ENCODE results near the gene ZDHHC17. TPM values are rescaled to one million over a fixed set of nuclear protein-coding genes. Genes with fewer than 3 reads are reported as not detected.

Gene ZDHHC17
- total and polyA plus RNA-seq, 2 donors (not counting 1 experiment from before 2014, with no cell fraction given) = 30.5 to 141 TPM

DNA sequence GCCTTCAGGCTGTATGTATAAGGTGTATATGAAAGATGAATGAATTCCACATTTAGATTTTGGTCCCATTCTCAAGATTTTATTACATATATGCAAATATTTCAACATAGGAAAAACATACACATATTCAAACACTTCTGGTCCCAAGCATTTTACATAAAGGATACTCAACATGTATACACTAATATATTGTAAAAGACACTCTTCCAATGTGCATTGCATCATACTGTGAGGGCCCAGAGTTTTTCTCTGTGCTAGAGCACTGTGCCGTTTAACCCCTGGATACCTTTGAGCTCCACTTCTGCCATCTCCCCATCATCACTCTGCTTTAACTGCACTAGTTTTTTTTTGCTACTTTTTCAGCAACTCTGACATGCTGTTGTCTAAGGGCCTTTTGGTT is 48.1 kb downstream of the ZDHHC17 start:
- Histone ChIP-seq H3K4me1 (ENCODE audit: control insufficient read depth, extremely low read depth, insufficient read depth, low read length) (no peaks in the 10 kb centered on the region), H3K36me3 (ENCODE audit: control insufficient read depth, insufficient read depth, low read length) (no peaks in the 10 kb centered on the region), H3K9ac (ENCODE audit: insufficient read depth, low read length) (no peak overlapping the region), H3K4me2 (ENCODE audit: extremely low read depth, insufficient read depth, low read length) (no peak overlapping the region), H3K27me3 (ENCODE audit: control insufficient read depth, insufficient read depth, low read length) (no peaks in the 10 kb centered on the region), H3K4me3 (replicated peaks in 1 of 4; ENCODE audit: control extremely low read depth in 1 of 4, insufficient read depth in 1 of 4, low read depth in 3 of 4, low read length in 4 of 4) (no peak overlapping the region), H3K9me3 (ENCODE audit: control insufficient read depth, insufficient read depth, low read depth, low read length) (no peaks in the 10 kb centered on the region), H3K27ac (ENCODE audit: insufficient read depth, low read length) (no peak overlapping the region), H3K79me2 (ENCODE audit: control insufficient read depth, insufficient read depth, low read length) (no peaks in the 10 kb centered on the region), H2AFZ (ENCODE audit: low read length) (no peak overlapping the region), H4K20me1 (ENCODE audit: control insufficient read depth, extremely low read depth, insufficient read depth, low read length) (no peaks in the 10 kb centered on the region)
- TF ChIP-seq EZH2 (IDR thresholded peaks at IDR 0.05; ENCODE audit: low read length, missing control alignments) (no peak), CTCF (conservative IDR thresholded peaks at IDR 0.05 in 1 of 2, IDR thresholded peaks at IDR 0.05 in 1 of 2; ENCODE audit: low read depth in 1 of 2, low read length in 2 of 2) (no peak)
- no peak for DNase-seq (ENCODE audit: low read depth in 2 of 2)

DNA sequence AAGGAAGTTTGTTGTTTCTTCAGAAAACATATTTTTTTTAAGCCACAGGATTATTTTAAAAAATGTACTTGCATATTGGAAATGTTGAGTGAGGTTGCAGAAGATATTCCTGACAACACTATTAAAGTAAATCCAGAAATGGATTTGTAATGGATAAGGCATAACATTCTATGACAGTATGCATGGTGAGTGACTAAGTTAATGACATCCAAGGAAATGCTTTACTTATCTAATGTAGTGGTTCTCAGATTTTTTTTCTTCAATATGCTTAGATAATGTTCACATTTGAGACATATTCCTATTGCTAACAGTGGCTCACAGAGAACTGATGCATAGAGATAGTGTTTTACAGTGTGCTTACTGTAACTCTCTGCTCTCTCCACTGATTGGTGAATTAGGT is 49.4 kb downstream of the ZDHHC17 start:
- H3K4me2 ChIP-seq (ENCODE audit: extremely low read depth, insufficient read depth, low read length) = no peak overlapping the region
- no peak overlapping the region for H3K9ac ChIP-seq (ENCODE audit: insufficient read depth, low read length)
- H3K36me3 ChIP-seq (ENCODE audit: control insufficient read depth, insufficient read depth, low read length) = no peaks in the 10 kb centered on the region
- H2AFZ ChIP-seq (ENCODE audit: low read length) = no peak overlapping the region
- no peak overlapping the region for H3K4me3 ChIP-seq (replicated peaks in 1 of 4; ENCODE audit: control extremely low read depth in 1 of 4, insufficient read depth in 1 of 4, low read depth in 3 of 4, low read length in 4 of 4)
- H3K79me2 ChIP-seq (ENCODE audit: control insufficient read depth, insufficient read depth, low read length) = no peaks in the 10 kb centered on the region
- no peaks in the 10 kb centered on the region for H3K27me3 ChIP-seq (ENCODE audit: control insufficient read depth, insufficient read depth, low read length)
- no peaks in the 10 kb centered on the region for H4K20me1 ChIP-seq (ENCODE audit: control insufficient read depth, extremely low read depth, insufficient read depth, low read length)
- H3K4me1 ChIP-seq (ENCODE audit: control insufficient read depth, extremely low read depth, insufficient read depth, low read length) = no peaks in the 10 kb centered on the region
- DNase-seq (ENCODE audit: low read depth in 2 of 2) = peak in 1 of 2 donors; percentile 34
- no peak overlapping the region for H3K27ac ChIP-seq (ENCODE audit: insufficient read depth, low read length)
- no peaks in the 10 kb centered on the region for H3K9me3 ChIP-seq (ENCODE audit: control insufficient read depth, insufficient read depth, low read depth, low read length)
- TF ChIP-seq EZH2 (IDR thresholded peaks at IDR 0.05; ENCODE audit: low read length, missing control alignments) (no peak), CTCF (conservative IDR thresholded peaks at IDR 0.05 in 1 of 2, IDR thresholded peaks at IDR 0.05 in 1 of 2; ENCODE audit: low read depth in 1 of 2, low read length in 2 of 2) (no peak)

DNA sequence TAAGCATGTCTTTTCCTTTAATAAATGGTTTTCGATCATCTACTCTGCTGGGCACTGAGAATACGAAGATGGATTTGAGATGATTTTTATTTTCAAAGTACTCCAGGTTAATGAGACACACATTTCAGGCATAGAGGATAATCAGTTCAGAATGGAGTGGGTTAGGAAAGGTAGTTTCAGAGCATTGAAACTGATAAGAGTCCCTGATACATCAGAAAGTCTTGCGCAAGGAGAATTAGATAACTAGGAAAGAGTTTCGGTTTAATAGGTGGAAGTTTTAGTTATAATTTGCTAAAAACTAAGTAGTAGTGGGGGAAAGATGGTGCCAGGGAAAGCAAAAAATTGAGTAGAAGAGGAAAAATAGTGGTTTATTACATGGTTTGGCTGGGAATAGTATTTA is 50.1 kb downstream of the ZDHHC17 start:
- H3K9ac ChIP-seq (ENCODE audit: insufficient read depth, low read length) = no peak overlapping the region
- H3K27ac ChIP-seq (ENCODE audit: insufficient read depth, low read length) = no peak overlapping the region
- H3K4me2 ChIP-seq (ENCODE audit: extremely low read depth, insufficient read depth, low read length) = no peak overlapping the region
- H3K27me3 ChIP-seq (ENCODE audit: control insufficient read depth, insufficient read depth, low read length) = no peaks in the 10 kb centered on the region
- TF ChIP-seq CTCF (conservative IDR thresholded peaks at IDR 0.05 in 1 of 2, IDR thresholded peaks at IDR 0.05 in 1 of 2; ENCODE audit: low read depth in 1 of 2, low read length in 2 of 2) (no peak), EZH2 (IDR thresholded peaks at IDR 0.05; ENCODE audit: low read length, missing control alignments) (no peak)
- no peaks in the 10 kb centered on the region for H3K4me1 ChIP-seq (ENCODE audit: control insufficient read depth, extremely low read depth, insufficient read depth, low read length)
- no peak for DNase-seq (ENCODE audit: low read depth in 2 of 2)
- no peak overlapping the region for H3K4me3 ChIP-seq (replicated peaks in 1 of 4; ENCODE audit: control extremely low read depth in 1 of 4, insufficient read depth in 1 of 4, low read depth in 3 of 4, low read length in 4 of 4)
- H4K20me1 ChIP-seq (ENCODE audit: control insufficient read depth, extremely low read depth, insufficient read depth, low read length) = no peaks in the 10 kb centered on the region
- no peaks in the 10 kb centered on the region for H3K9me3 ChIP-seq (ENCODE audit: control insufficient read depth, insufficient read depth, low read depth, low read length)
- H3K36me3 ChIP-seq (ENCODE audit: control insufficient read depth, insufficient read depth, low read length) = no peaks in the 10 kb centered on the region
- H2AFZ ChIP-seq (ENCODE audit: low read length) = no peak overlapping the region
- no peaks in the 10 kb centered on the region for H3K79me2 ChIP-seq (ENCODE audit: control insufficient read depth, insufficient read depth, low read length)
